Transverse colon (tissue), 4 donors: ENCODE measurements around the gene LARP4.

Experiments used
- EP300 ChIP-seq: sonication (generic); formaldehyde crosslinking; IDR thresholded peaks from one replicate; pipeline ENCODE4 v1.6.1; 2017; ENCODE audit warnings: antibody characterized with exemption, low read depth
- POLR2A ChIP-seq: fragments of 450-650 bp; IDR thresholded peaks from one replicate; pipeline ENCODE4 v1.6.1; 2016; ENCODE audit warnings: antibody characterized with exemption, mild to moderate bottlenecking, moderate library complexity
- POLR2AphosphoS5 ChIP-seq, 3 donors: sonication (generic); formaldehyde crosslinking; IDR thresholded peaks; one replicate each; pipeline ENCODE4 v1.6.1; 2016; ENCODE audit warnings: antibody characterized with exemption in 3 of 3
- TF ChIP-seq, protein P1 (sequence below), 5 experiments: fragments of 200-600 bp in 3 of 5; fragments of 450-650 bp in 2 of 5; sonication (generic) in 3 of 5; IDR thresholded peaks; 1 replicate in 2 of 5; 2 replicates in 3 of 5; pipeline ENCODE4 v1.5.1; 2016 to 2017; ENCODE audit warnings: antibody characterized with exemption in 5 of 5, inconsistent platforms in 3 of 5, mild to moderate bottlenecking in 2 of 5, moderate library complexity in 1 of 5

DNA sequence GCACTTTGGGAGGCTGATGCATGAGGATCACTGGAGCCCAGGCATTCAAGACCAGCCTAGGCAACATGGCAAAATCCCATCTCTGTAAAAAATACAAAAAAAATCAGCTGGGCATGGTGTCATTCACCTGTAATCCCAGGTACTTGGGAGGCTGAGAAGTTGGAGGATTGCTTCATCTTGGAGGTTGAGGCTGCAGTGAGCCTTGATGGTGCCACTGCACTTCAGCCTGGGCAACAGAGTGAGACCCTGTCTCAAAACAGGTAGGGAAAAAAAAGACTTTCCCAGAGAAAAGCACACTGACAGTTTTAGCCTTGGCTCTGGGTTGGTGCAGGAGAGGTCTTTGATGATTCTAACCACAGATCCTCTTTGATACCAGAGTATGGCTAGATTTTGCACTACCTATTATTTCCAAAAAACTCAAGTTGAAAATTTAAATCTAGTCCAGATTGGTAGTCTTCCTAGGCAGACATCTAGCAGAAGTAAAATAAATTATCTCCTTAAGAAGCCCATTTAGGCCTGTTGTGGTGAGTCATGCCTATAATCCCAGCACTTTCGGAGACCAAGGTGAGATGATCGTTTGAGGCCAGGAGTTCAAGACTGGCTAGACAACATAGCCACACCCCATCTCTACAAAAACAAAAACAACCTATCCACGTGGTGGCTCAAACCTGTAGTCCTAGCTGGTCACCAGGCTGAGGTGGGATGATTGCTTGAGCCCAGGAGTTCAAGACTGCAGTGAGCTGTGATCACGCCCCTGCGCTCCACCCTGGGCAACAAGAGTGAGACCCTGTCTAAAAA is 18.6 kb downstream of the LARP4 start:
- TF ChIP-seq POLR2A (no peak), POLR2AphosphoS5 (IDR thresholded peaks at IDR 0.05) (no peak), EP300 (no peak)
- TF ChIP-seq, protein P1, sequence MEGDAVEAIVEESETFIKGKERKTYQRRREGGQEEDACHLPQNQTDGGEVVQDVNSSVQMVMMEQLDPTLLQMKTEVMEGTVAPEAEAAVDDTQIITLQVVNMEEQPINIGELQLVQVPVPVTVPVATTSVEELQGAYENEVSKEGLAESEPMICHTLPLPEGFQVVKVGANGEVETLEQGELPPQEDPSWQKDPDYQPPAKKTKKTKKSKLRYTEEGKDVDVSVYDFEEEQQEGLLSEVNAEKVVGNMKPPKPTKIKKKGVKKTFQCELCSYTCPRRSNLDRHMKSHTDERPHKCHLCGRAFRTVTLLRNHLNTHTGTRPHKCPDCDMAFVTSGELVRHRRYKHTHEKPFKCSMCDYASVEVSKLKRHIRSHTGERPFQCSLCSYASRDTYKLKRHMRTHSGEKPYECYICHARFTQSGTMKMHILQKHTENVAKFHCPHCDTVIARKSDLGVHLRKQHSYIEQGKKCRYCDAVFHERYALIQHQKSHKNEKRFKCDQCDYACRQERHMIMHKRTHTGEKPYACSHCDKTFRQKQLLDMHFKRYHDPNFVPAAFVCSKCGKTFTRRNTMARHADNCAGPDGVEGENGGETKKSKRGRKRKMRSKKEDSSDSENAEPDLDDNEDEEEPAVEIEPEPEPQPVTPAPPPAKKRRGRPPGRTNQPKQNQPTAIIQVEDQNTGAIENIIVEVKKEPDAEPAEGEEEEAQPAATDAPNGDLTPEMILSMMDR (IDR thresholded peaks at IDR 0.05) = no peak
